ENCODE results near the gene OR2T12.
"Not testable (repeated sequence)": the region's sequence is repeated elsewhere in the genome, so short reads cannot be mapped to it uniquely, and the experiment has no call there.

DNA sequence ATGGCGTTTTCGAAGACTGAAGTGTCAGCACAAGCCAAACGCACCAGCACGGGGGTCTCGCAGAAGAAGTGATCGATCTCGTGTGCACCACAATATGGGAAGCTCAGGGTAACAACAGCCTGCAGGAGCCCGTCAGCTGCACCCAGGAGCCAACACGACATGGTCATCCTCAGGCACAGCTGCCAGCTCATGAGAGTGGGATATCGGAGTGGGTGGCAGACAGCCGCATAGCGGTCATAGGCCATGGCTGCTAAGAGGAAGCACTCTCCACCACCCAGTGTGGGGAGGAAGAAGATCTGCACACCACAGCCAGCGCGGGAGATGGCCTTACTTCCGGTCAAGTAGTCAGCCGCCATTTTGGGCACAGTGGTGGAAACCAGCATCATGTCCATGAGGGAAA, 30.0 kb downstream of the OR2T12 start:
- not testable (repeated sequence) for TF ChIP-seq POLR2A, POLR2AphosphoS5 (IDR thresholded peaks at IDR 0.05)
- TF ChIP-seq, protein P1, sequence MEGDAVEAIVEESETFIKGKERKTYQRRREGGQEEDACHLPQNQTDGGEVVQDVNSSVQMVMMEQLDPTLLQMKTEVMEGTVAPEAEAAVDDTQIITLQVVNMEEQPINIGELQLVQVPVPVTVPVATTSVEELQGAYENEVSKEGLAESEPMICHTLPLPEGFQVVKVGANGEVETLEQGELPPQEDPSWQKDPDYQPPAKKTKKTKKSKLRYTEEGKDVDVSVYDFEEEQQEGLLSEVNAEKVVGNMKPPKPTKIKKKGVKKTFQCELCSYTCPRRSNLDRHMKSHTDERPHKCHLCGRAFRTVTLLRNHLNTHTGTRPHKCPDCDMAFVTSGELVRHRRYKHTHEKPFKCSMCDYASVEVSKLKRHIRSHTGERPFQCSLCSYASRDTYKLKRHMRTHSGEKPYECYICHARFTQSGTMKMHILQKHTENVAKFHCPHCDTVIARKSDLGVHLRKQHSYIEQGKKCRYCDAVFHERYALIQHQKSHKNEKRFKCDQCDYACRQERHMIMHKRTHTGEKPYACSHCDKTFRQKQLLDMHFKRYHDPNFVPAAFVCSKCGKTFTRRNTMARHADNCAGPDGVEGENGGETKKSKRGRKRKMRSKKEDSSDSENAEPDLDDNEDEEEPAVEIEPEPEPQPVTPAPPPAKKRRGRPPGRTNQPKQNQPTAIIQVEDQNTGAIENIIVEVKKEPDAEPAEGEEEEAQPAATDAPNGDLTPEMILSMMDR (IDR thresholded peaks at IDR 0.05) = not testable (repeated sequence)

Measured in sigmoid colon (tissue), 4 donors.